HG03066 (cell line): ENCODE results near the gene PARVA.

Experiments
- ATAC-seq: cut with Tn5 transposase; IDR thresholded peaks from one replicate; pipeline ENCODE4 v1.9.1; 2021; ENCODE audit warnings: low read depth; ENCODE audit not compliant: unreplicated experiment

The PARVA gene

DNA sequence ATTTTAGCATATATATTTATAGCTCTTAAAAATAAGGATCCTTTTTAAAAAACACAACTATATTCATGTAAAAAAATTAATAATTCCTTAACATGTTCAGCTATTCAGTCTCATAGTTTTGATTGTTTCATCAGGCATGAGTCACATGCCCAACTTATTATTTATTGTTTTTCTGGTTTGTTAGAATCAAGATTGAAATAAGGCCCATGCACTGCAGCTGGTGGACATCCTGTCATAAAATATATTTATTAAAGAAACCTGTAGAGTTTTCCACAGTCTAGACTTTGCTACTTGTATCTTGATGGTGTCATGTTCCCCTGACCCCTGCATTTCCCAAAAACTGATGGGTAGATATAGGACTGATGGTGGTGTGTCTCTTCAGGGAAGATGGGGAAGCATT is 77.4 kb downstream of the PARVA start:
- no peak for ATAC-seq

DNA sequence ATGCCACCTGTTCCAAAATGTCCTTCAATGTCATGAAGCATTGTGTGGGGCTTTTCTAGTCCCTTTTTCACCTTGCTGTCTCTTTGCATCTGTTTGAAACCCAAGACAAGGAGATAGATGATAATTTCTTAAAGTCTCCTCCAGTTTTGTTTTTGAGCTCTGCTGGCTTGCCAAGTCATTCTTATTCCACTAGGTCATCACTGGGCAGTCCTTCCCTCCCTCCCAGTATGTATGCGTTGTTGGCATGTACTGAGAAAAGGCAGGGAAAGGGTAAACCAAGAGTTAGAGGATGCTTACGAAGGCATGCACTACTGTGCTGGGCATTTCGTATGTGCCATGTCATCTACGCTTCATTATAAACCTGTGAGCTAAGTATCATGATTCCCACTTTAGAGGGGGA is 78.6 kb downstream of the PARVA start:
- no peak for ATAC-seq

GRCh38 chr11:12456651-12457579 is 79.5 kb downstream of the PARVA start:
- no peak for ATAC-seq

GRCh38 chr11:12458042-12458441 is 80.7 kb downstream of the PARVA start:
- no peak for ATAC-seq

DNA sequence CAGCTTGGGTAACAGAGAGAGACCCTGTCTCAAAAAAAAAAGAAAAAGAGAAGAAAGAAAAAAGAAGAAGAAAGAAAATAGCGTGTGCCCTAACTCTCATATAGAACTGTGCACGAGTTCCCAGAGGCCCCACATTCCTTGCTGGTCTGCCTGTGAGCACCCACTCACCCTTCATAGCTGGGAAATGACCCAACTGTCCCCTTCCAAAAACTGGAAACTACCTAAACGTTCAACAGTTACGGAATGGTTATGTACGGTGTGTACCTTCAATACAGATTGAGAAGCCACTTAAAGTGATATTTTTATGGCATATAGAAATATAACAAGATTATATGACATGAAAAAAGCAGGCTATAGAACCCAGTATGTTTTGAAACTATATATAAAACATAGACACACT is 82.0 kb downstream of the PARVA start:
- ATAC-seq, result no peak

DNA sequence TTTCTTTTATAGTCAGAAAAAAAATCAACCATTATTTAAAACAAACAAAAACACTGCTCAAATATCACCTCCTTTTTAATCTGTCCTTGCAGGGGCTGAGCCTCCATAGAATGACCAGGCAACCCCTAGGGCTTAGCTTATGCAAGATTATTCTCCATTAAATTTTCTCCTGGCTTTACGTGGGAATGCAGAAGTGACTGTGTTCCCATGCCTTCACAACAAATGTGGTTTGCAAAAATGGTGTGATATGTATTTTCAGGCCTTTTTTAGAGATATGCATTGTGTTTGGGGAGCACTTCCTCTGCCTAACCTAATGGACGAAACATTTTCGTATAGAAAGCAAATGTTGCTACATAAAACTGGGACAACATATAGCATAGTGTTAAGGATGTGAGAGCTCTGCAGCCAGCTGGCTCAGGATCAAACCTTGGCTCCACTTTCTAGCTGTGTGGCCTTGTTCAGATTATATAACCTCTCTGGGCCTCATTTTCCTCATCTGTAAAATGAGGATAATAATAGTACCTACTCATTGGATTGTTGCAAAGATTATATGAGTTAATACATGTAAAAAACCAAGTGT is 82.6 kb downstream of the PARVA start:
- no peak for ATAC-seq

DNA sequence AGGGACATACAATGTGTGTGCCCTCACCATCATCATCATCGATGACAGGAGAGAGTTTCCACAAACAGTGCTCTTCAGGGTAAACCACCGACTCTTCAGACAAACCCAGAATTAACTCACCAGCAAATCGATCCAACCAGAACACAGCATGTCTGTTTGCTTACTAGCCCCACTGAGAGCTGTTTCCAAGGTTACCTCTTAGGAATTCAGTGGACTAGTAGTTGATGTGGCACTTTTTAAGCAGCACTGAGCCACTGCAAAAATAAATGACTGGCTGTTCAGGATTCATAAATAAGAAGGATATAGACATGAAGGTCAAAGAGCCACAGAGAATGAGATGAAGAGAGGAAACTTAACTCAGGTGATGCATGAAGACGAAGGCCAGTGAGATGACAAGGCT is 83.1 kb downstream of the PARVA start:
- ATAC-seq, result no peak

DNA sequence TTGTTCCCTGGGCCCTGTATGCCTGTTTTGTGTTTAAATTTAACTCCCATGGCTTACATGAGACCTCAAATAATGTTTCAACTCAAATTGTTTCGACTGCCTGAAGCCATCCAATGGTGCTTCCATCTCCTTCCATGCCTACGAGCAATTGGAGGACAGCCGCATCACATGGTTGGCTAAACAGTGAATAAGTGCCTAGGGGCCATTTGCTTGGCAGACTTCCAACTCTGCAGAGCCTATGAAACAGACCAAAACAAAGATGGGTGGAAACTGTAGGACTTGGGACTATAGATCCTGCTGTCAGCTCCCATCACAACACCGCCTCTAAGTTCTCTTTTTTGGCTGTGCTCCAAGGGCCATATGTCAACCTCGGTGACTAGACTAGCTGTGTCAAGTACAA is 84.1 kb downstream of the PARVA start:
- ATAC-seq, result no peak

DNA sequence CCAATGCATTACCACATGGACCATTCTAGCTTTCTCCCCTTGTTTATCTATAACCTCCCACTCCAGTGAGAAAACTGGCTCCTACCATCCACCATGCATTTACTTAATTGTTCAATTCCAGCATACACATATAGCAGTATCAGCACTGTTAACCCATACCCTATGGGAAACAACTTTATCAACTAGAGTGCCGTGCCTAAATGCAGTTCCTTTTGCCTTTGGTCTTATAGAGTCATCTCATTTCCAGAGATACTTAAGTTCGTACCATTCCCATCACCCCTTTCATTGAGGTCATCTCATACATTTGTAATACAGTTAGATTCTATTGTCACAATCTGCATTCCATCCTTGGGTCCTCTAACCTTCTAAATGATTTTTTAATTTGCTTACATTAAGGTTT is 86.9 kb downstream of the PARVA start:
- ATAC-seq, result no peak

DNA sequence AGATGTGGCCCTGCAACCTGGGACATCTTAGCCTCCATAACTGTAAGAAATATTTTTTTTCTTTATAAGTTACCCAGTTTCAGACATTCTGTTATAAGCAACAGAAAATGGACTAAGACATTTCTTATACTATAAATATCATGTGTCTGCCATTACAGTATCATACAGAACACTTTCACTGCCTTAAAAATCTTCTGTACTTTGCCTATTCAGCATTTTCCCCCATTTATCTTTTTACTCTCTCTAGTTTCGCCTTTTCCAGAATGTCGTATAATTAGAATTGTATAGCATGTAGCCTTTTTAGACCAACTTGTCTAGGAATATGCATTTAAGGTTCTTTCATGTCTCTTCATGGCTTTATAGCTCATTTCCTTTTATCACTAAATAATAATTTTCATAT is 88.0 kb downstream of the PARVA start:
- ATAC-seq, result no peak

DNA sequence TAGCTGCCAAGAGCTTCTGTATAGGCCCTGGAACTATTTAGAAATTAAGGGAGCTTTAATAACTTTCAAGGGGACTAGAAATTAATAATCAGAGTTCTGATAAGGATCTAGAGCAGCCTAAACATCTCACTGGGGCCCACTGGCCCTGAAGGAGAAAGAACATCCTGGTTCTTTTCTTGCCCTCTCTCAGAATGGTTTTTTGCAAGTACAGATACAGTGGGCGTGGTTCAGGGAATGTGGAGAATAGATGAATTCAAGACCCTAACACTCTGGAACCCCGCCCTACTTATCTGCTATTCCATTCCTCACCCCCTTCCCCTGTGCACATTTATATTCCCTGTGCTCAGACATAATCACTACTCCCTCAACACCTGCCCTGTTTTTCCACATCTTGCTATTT is 90.2 kb downstream of the PARVA start:
- no peak for ATAC-seq

GRCh38 chr11:12469451-12469850 is 92.1 kb downstream of the PARVA start:
- ATAC-seq, result no peak

DNA sequence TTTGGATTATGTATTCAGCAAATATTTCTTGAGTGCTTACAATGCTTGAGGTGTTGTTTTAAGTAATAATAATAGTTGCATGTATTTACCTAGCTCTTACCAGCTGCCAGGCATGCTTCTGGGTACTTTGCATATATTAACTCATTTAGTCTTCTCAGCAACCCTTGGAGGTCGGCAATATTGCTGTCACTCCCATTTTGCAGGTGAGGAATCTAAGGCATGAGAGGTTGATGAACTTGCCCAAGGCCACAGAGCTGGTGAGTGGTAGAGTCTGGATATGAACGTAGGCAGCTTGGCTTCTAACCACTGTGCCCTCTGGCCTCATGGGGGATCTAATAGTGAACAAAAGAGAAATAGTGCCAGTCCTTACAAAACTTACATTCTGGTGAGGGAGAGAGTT is 92.9 kb downstream of the PARVA start:
- no peak for ATAC-seq

DNA sequence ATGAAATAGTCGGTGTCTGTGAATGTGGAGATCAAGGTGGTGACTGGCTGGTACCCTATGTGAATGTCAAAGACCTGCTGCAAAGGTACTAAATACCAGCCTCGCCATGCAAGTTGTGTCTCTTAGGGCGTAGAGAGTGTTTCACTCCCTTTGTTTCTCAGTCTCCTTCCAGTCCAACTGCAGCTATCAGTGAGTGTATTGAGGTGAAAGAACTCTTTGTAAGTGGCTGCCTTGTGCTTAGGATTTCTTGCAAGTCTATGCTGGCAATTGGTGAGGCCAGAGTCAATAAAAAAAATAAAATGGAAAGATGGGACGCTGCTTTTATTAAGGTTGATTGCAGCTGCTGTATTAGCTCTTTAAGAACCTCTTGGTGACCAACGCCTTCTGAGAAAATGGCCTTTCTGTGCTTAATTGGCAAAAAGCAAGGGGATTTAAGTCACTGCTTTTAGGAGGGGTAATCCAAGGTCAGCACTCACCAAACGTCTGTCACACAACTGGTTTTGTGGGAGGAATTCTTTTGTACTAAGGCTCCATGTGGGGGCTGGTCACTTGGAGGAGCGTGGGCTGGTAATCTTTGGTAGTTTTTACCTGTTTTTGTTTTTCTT is 95.1 kb downstream of the PARVA start:
- no peak for ATAC-seq

DNA sequence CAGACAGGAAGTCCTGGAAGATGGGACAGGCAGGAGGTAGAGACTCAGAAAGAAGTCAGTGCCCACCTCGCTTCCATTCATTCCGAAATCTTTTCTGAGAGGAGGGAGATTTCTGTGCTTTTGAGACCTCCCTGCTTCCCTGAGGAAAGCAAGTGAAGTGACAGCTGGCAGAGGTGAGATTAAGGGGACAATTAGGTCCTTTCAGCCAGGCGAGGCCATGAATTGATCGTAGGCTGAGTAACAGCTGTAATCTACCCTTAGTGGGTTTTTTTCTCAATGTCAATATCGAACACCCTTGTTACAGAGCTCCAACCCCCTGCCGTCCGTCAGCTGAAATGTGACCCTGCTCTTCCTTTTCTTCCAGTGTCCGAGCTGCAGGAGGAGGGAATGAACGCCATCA is 96.0 kb downstream of the PARVA start:
- ATAC-seq, result no peak

DNA sequence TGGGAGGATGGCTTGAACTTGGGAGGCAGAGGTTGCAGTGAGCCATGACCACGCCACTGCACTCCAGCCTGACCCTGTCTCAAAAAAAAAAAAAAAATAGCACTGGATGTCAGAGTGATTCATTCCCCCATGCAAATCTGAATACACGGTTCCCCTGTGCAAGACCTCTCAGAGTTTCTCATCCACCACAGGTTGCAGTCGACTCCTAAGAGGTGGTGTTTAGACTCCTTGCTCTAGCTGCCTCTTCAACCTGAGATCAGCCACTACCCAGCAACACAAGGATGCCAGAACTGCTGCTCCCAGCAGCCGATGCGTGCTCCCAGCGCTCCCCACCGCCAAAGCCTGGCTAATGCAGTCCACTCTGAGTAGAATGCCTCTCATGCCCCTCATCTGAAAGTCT is 97.5 kb downstream of the PARVA start:
- ATAC-seq, result no peak

- no peak for ATAC-seq
Measured at GRCh38 chr11:12478743-12479142, 101.4 kb downstream of the PARVA start.

DNA sequence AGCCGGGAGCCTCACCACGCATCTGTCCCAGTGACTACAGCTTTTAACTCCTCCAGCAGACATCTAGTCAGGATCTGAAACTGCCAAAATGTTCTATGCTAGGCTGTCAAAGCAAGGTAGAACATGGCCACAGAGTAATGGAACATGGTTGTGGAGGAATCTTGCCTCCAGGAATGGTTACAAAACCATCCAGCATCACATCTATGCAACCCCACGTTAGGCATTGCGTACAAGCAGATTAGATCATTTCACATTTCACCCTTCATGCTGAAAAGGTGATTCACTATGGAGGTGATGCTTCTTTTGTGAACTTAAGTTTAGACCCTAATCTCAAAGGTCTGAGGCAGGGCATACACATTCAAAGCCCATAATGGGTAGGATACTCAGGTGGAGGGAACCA is 103.0 kb downstream of the PARVA start:
- ATAC-seq, result no peak

- ATAC-seq, result no peak
Measured at GRCh38 chr11:12482839-12483238, 105.5 kb downstream of the PARVA start.

- ATAC-seq, result no peak
Measured at GRCh38 chr11:12483604-12484003, 106.2 kb downstream of the PARVA start.

- ATAC-seq, result no peak
Measured at GRCh38 chr11:12485328-12485727, 108.0 kb downstream of the PARVA start.

- ATAC-seq, result no peak
Measured at GRCh38 chr11:12489246-12489772, 111.9 kb downstream of the PARVA start.
